GM21367 (cell line): ENCODE results near the gene SYNDIG1.
"Not testable (repeated sequence)": the region's sequence is repeated elsewhere in the genome, so short reads cannot be mapped to it uniquely, and the experiment has no call there.

Source experiments
- ATAC-seq: cut with Tn5 transposase; IDR thresholded peaks from one replicate; pipeline ENCODE4 v1.9.1; 2021; ENCODE audit not compliant: unreplicated experiment

SYNDIG1 gene

DNA sequence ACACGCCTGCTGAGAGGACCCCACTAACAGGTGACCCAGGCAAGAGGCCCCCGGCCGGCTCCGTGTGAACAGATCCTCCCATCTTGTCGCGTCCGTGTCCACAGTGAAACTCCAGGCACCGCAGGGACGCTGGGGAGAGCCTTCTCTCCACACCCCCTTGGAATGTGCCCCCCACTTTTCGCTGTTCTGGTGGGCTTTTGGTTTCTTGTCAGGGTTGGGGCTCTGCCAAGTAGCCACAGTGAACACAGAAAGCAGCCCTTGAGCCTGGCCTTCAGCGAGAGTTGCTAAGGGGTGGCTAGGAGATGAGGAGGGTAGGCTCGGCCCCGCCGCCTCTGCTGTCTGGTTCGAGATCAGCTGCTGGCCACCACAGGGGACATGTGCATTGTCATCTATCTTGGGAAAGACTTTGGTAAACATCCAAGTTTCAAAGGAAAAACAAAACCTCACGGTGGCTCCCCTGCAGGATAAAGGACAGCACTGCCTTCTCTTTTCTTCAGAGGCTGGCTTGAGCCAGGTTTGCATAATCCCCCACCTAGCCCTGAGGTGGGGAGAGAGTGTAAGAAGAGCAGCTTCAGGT lies 22.7 kb downstream of the SYNDIG1 start:
- ATAC-seq = no peak

DNA sequence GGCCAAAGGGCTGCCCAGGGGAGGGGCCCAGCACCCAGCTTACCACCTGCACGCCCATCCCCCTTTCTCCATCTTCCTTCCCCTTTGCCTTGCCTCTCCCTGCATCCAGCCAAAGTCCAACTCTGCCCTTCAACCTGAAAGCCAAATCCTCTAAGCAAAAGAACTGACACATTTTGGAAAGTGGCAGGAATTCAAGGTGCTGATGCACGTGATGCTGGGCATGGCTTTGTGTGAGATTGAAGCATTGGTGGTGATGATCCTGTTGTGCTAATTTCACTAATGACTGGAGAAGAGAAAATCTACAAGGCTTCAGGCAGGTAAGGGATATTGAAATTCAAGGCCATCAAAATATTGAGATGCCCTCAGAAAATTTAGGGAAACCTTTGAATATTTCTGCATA lies 23.3 kb downstream of the SYNDIG1 start:
- ATAC-seq = no peak

- ATAC-seq = no peak
Observed at GRCh38 chr20:24493181-24493580, 23.8 kb downstream of the SYNDIG1 start.

DNA sequence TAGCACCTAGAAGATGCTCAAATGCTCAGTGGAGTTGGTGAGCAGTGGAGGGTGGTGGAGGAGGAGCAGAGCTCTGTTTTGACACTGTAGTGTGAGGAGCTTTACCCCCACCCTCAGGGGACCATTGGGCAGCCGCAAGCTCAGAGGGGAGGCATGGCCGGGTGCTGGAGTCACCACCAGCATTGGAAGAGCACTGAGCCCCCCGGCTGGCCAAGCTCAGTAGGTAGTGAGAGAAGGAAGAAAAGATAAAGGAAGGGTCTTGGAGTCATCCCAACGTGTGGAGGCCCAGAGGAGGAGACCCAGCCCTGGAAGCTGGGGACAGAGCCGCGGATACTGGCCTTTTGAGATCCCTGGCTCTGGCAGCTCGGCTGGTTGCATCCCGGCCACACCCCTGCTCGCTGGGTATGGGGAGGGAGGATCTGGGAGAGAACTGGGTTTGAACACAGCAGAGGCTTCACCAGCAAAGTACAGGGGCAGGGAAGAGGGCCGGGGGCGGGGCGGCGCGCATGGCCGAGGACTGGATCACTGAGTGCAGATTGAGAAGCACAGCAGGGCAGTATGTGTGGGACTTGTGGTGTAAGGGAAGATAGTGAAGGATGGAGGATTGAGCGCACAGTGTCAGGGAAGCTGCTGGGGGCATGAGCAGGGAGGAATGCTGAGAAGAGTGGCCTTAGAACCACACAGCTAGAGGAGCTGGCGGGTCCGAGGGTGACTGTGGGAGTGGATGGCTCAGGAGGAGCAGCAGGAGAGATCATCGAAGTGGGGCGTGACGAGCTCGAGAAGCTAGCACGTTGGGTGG lies 24.4 kb downstream of the SYNDIG1 start:
- ATAC-seq = no peak

- no peak for ATAC-seq
Observed at GRCh38 chr20:24494460-24494920, 25.1 kb downstream of the SYNDIG1 start.

DNA sequence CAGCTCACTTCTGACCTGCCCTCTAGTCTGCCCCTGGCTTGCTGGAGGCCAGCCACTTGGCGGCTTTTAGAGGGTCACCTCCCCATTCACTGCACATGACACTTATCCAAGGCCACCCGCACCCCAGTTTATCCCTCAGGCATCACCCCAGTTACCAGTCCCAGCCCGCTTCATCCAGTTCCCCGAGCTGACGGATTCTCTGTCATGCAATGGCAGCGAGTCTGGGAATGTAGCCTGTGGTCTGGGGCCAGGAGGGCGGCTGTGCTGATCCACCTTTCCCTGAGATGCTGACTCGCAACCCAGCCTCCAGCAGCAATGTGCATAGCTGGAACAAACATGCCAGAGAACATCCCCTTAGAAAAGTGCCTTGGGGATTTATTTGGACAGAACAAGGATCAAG lies 25.8 kb downstream of the SYNDIG1 start:
- no peak for ATAC-seq

DNA sequence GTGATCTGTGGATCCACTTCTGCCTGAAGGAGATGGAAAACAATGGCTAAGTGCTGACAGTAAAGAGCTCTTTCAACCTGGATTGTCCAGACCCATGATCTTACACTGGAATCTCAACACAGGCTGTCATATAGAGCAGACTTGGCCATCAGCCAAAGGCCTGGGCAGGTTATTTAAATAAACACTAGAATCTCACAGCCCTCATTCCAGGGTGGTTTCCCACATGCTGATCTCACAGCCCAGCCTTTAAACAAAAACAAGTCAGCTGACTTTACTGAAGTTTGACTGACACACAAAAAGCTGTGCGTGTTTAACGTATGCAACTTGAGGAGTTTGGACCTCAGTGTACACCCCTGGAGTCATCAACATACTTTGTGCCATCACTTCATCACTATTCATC lies 28.4 kb downstream of the SYNDIG1 start:
- no peak for ATAC-seq

GRCh38 chr20:24498641-24499040 lies 29.2 kb downstream of the SYNDIG1 start:
- no peak for ATAC-seq

GRCh38 chr20:24499472-24499871 lies 30.0 kb downstream of the SYNDIG1 start:
- ATAC-seq = no peak

- ATAC-seq = no peak
Observed at GRCh38 chr20:24501764-24502556, 32.5 kb downstream of the SYNDIG1 start.

- no peak for ATAC-seq
Observed at GRCh38 chr20:24502661-24503060, 33.2 kb downstream of the SYNDIG1 start.

GRCh38 chr20:24503352-24503931 lies 34.0 kb downstream of the SYNDIG1 start:
- no peak for ATAC-seq

DNA sequence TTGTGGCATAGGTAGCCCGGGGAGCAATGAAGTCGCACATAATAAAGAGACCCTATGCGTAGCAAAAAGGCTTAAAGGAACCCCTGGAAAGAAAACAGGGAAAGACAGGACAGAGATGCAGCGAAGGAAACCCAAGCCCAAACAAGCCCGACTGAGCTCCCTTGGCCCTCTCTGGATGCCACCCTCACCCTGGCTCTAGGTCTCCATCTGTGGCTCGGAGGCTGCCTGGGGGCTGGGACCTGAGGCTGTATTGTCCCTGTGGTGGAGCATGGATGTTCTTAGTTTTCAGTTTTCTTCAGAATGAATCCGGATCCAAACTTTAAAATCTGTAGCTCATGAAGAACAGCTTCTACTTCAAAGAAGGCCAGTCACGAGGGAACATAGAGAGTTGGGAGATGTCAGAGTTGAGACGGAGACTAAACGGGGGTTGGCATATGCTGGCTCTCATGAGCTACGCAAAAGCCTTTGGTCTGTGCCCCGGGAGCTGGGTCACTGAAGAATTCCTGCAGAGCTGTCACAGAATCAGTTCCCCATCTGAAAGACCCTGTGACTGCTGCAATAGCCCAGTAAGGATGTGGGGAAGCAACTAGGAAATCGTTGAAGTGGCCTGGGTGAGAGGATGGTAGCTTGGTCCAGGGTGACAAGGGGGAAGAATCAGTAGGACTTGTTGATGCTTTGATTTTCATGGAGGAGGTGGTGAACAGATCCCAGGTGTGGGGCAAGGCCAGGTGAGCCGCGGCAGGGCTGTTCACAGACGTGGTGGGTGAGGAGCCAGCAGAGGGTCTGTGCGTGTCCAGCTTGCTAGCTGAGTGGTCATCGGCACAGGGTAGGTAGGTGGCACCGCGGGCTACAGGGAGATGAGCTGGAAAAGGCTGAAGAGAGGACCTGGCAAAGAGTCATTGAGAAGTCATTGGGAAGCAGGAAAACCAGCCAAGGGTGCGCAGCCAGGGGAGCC lies 35.2 kb downstream of the SYNDIG1 start:
- ATAC-seq = no peak

DNA sequence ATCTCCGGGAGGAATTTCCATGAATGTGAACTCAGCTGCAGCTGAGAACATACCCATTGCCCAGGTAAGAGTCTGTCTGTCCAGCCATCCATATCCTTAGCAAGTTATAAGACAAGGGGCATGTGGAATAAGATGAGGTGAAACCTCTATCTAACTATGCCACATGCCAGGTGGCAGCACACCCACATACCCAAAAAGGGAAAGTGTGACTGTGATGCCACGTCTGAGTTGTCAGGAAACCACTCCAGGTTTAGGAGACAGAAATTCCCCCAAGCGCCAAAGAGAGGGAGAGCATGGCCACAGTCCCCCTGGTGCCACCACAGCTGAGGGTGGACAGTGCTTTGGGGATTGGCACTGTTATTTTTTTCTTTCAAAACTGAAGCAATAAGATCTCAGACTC lies 36.7 kb downstream of the SYNDIG1 start:
- ATAC-seq = no peak

GRCh38 chr20:24506696-24507095 lies 37.3 kb downstream of the SYNDIG1 start:
- ATAC-seq = no peak

- ATAC-seq = no peak
Observed at GRCh38 chr20:24507182-24507853, 37.9 kb downstream of the SYNDIG1 start.

DNA sequence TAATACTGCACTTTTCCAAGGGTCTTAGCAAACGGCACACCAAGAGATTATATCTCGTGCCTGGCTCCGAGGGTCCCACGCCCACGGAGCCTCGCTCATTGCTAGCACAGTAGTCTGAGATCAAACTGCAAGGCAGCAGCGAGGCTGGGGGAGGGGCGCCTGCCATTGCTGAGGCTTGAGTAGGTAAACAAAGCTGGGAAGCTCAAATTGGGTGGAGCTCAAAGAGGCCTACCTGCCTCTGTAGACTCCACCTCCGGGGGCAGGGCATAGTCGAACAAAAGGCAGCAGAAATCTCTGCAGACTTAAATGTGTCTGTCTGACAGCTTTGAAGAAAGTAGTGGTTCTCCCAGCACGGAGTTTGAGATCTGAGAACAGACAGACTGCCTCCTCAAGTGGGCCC lies 43.0 kb downstream of the SYNDIG1 start:
- not testable (repeated sequence) for ATAC-seq

- no peak for ATAC-seq
Observed at GRCh38 chr20:24518515-24518914, 49.1 kb downstream of the SYNDIG1 start.

DNA sequence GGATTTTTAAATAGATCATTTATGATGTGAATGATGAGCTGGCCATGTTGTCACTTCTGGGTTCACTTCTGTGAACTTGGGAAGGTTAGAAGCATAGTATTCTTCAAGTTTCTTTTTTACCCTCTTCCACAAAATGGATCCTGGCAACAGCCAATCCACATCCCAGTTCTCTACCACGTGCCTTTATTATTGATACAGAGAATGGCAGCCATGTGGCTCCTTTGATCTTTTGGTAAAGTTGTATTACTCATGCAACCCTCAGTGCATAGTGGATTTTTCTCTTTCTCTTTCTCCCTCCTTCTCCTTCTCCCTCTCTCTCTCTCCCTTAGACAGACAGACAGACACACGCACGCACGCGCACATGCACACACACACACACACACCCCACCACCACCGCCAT lies 50.0 kb downstream of the SYNDIG1 start:
- no peak for ATAC-seq

DNA sequence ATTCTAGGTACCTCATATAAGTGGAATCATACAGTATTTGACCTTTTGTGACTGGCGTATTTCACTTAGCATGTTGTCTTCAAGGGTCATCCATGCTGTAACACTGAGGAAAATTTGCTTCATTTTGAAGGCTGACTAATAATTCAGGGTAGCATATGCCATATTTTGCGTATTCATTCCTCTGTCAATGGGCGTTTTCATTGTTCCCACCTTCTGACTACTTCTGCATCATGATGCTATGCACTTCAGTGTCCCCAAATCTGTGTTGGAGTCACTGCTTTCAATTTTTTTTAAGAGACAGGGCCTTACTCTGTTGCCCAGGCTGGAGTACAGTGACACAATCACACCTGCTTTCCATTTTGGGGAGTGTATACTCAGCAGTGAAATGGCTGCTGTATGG lies 51.6 kb downstream of the SYNDIG1 start:
- no peak for ATAC-seq
